HG03575 (cell line): Measurements from ENCODE around the gene KRTAP3-2.

ENCODE experiments used
- ATAC-seq: cut with Tn5 transposase; IDR thresholded peaks from one replicate; pipeline ENCODE4 v1.9.1; 2021; ENCODE audit not compliant: unreplicated experiment, insufficient number of reproducible peaks, low FRiP score; ENCODE audit errors: extremely low read depth

Gene KRTAP3-2

GRCh38 chr17:41013181-41013580, 13.5 kb upstream of the KRTAP3-2 start:
- no peak for ATAC-seq

DNA sequence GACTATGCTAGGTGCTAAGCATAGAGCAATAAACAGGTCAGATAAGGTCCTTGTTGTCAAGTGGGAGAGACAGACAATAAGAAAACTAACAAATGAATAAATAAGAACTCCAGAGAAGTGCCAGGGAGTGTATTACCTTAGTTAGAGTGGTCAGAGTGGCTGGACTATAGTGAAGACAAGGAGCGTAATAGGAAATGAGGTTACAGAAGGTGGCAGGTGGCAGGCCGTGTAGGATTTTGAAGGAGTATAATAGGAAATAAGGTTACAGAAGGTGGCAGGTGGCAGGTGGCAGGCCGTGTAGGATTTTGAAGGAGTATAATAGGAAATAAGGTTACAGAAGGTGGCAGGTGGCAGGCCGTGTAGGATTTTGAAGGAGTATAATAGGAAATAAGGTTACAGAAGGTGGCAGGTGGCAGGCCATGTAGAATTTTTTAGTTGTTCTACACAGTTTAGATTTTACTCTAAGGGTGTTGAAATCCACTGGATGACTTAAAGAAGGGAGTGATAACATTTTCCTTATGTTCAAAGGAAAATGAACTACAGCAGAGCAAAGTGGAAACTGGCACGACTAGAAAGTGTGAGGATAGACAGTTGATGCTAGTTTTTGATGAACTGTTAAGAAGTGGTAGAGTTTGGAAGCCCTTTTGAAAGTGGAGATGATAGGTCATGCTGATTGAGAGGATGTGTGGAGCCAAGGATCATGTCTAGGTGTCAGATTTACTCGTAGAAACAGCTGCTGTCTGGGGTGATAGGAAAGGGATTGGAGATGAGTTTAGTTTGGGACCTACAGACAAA, 12.8 kb upstream of the KRTAP3-2 start:
- ATAC-seq: no peak

GRCh38 chr17:41010441-41010840, 10.7 kb upstream of the KRTAP3-2 start:
- ATAC-seq: no peak

DNA sequence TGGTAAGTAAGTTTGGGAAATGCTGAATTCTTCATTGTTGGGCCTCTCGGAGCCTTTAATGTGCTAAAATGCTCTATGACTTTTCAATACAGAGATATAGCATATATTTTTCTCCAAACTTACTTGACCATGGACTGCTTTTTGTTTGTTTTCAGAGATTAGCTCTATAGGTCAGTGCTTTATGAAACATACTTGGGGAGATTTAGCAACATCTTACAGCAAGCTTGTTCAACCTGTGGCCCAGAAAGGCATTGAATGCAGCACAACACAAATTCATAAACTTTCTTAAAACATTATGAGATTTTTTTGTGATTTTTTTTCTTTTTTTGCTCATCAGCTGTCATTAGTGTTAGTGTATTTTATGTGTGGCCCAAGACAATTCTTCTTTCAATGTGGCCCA, 10.2 kb upstream of the KRTAP3-2 start:
- ATAC-seq: no peak

DNA sequence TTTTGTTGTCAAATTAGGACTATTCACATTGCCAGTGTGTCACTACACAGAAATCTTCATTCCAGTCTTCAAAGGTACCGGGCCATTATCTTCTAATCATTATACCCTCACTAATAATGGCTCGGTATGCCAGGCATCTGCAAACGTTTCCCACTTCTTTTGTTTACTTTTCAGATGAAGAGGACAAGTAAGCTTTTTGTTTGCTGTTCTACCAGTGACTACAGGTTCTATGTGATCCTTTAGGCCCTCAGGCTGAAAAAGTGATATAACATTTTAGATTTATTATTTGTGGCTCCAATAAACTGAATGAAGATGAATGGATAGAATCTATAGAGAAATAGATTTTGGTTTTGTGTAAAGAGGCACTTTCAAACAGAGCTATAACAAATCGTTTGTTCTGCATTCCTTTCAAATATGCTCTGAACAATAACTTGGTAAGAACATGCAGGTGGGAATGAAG, 9.6 kb upstream of the KRTAP3-2 start:
- ATAC-seq: no peak

DNA sequence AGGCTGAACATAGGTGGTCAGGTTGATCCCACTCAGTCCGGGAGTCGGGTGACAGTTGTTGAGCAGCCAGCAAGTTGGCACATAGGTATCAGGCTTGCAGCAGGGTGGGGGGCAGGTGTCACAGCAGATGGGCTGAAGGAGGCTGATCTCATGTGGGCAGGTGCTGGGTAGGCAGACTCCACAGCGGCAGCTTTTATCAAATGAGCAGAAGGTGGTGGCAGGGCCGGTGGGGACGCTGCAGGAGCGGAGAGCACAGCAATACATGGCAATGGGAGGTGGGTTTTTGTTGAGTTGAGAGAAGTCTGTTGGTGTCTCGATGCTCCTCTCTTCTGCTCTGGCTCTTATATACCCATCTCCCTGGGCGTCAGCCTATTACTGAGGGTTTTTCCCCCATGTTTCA, 9.1 kb upstream of the KRTAP3-2 start, which contains the start of gene KRTAP3-1:
Gene KRTAP3-1, minus strand, starts transcription at position 318 of the 400 bp plus-strand sequence. Its CDS starts 54 bp downstream, at position 264.
- ATAC-seq: no peak

DNA sequence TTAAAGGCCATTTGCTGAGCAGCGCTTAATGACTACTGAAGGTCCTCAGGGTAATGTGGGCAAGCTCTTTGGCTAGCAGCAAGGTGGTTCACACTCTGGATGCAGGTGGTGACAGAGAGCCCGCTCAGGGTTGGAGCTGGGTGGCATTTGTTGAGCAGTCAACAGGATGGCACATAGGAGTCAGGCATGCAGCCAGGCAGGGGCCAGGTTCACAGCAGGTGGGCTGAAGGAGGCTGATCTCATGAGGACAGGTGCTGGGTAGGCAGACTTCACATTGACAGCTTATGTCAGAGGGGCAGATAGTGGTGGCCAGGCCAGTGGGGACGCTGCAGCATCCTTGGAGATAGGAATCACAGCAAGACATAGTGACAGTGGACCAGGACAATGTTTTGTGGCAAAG, 4.7 kb upstream of the KRTAP3-2 start:
- ATAC-seq: no peak

DNA sequence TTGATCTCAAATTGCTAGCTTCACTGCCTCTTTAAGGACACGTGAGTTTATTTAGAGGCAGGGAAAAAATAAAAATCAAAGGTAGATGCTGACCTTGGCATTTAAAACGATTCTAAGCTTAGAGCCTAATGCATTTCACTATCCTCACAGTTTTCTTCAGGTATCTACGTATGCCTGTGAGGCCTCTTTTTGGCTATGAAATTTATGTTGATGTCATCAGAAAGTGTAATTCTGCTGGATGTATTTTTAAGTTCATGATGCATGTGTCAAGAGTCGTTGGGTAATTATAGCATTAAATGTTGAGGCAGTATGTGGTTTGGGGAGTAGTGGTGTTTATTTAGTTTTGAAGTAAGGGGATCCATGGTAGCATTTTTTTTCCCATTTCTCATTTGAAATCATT, 4.2 kb upstream of the KRTAP3-2 start:
- no peak for ATAC-seq

DNA sequence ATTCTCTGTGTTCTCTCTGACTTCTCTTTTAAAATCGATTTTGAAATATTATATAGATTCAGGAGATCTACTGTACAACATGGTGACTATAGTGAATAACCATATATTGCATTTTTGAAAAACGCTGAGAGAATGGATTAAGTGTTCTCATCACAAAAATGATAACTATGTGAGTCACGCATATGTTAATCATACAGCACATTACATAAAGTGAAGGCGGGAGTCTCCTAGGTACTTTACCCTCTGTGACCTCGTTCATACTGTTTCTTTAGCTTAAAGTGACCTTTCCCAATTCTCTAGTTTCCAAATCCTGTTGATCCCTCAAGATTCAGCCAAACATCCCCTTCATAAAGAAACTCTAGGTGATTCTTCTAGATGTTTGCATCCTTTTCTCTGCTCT, 3.1 kb upstream of the KRTAP3-2 start:
- ATAC-seq: no peak

DNA sequence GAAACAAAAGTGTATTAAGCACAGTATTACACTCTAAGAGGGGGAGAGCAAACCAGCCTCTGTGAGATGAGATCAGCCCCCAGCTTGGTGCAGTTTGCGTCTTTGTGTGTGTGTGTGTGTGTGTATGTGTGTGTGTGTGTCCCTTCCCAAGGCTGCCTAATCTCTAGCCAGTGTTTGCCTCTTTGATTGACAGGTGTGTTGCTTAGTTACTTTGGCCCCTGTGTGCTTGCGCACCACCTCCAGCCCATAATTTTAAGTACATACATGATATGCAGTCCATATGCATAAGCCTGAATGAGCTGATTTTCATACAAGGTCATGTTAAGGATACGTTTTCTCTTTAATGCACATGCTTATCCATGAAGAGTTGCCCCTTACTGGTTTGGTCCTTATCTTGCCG, 2.1 kb upstream of the KRTAP3-2 start:
- ATAC-seq: no peak

DNA sequence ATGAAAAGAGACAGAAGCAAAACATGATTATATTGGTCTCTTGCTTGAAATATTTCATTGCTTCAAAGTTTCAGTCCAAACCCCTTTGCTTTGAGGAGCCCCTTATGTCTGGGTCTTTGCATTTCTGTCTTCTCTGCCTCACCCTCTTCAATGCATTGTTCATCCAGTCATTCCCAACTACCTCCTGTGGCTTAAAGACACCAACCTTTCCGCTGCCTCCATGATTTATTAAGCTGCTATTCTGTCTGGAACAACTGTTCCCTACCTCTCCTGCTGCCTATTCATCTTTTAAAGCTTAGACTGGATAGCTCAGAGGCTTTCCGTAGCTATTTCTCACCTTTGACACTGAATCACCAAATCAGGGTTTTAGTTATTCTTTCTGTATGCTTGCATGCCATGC, 2.3 kb downstream of the KRTAP3-2 start:
- no peak for ATAC-seq

GRCh38 chr17:40996829-40997228, 2.9 kb downstream of the KRTAP3-2 start:
- no peak for ATAC-seq

DNA sequence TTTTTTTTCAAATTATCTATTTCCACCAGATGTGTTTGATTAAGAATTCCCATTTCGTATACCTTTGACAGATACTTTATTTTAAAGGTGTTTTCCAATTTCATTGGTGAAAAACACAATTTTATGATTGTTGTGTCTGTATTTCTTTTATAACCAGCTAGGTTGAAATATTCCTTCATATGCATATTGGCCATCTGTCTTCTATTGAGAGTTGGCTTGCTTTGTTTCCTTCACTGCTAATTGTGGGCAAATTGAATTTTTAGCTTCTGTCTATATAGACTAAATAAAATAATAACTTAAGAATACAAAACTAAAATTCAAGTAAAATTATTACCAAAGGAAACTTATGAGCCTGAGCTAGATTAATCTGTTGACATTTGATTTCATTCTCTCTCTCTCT, 4.6 kb downstream of the KRTAP3-2 start:
- ATAC-seq: no peak

DNA sequence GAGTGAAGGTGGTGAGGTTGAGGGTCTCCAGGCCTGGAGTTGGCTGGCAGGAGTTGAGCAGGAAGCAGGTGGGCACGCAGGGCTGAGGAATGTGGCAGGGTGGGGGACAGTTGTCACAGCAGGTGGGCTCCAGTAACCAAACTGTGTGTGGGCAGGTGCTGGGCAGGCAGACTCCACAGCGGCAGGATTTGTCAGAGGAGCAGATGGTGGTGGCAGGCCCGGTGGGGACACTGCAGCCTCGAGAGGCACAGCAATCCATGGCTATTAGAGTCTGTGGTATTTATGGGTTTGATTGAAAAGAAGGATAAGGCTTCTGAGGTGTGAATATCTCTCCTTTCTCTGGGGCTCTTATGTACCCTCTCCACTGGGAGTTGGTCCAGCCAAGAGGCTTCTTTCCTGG, 5.9 kb downstream of the KRTAP3-2 start, which contains the start of gene KRTAP3-3:
Gene KRTAP3-3, minus strand, starts transcription at position 326 of the 400 bp plus-strand sequence. Its CDS starts 67 bp downstream, at position 259.
- no peak for ATAC-seq

GRCh38 chr17:40993084-40993483, 6.6 kb downstream of the KRTAP3-2 start:
- ATAC-seq: no peak

DNA sequence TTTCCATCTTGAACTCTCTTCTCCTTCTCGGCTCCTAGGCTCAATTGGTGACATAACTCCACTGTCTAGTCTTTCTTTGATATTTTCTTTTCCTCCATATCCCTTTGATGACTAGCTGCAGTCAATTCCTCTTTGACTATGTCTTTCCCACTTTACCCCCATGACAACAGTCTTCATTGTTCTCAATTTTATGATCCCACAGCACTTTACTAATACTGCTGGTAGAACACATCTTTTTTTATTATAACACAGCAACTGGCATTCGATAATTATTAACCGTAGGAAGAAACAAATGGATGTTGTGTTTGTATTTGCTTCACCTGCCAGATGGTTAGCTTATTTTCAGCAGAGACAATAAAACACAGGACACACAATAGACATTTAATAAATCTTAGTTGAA, 7.0 kb downstream of the KRTAP3-2 start:
- no peak for ATAC-seq

DNA sequence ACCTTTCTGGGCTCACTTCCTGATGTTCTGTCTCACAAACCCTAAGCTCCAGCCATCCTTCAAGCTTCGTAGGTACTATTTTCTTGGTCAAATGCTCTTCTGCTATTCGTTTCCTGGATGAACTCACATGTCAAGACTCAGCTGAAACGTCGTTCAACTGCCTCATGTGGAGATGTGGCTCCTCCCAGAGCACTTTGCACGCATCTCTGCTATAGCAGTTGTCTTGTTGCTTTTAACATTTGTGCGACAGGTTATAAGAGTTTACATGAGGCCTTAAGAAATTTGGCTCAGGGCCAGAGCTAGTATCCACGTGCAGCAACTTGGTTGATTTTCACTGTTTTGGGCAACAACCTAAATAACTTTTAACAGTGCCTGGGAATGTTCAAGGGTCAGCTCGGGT, 12.8 kb downstream of the KRTAP3-2 start:
- no peak for ATAC-seq

DNA sequence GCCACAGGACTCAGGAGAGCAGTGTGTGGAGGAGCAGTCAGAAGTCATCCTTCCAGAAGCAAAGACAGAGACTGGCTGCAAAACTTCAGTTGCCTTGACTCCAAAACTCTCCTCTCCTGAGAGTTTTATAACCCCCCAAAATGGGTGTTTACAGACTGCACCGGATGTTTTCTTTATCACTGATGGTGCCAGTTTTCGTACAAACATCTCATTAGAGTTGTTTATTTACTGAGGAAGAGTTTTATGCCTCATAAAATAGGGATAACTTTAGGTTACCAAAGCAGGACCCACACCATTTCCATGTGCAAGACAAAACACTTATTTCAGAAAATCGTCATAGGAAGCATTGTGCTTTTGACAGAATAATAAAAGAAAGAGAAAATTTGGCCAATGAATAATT, 15.5 kb downstream of the KRTAP3-2 start, which contains the start of gene KRT40:
Gene KRT40, minus strand, starts transcription at position 101 of the 400 bp plus-strand sequence. Its CDS starts 53 bp downstream, at position 48.
- no peak for ATAC-seq

DNA sequence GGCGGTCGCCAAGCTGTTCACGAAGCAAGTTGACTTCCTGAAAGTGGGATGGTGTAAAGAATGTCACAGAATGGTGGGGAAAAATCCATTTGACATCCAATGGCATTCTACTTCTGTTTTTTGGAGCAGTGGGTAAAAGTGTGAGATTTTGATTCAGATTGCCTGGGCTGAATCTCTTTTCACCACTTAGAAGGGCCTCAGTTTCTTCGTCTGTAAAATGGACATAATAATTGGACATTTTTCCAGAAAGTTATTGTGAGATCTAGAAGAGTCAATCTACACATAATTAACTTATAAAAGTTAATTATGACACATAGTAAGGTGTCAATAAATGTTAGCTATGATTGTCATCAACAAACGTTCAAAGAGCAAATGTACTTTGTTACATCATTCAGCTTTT, 18.6 kb downstream of the KRTAP3-2 start:
- no peak for ATAC-seq

GRCh38 chr17:40980596-40980995, 19.1 kb downstream of the KRTAP3-2 start:
- no peak for ATAC-seq

GRCh38 chr17:40980117-40980516, 19.6 kb downstream of the KRTAP3-2 start:
- no peak for ATAC-seq
